B cell (primary cell): ENCODE results near the gene APBA2.

Source experiments
- CTCF ChIP-seq: fragments of 200-600 bp; IDR thresholded peaks from one replicate; pipeline ENCODE4 v1.8.0; 2022; ENCODE audit warnings: antibody characterized with exemption, mild to moderate bottlenecking
- EZH2 ChIP-seq: IDR thresholded peaks from 2 replicates; pipeline ENCODE4 v1.6.1; 2012; ENCODE audit warnings: borderline replicate concordance, low read depth, mild to moderate bottlenecking, moderate library complexity, low read length; ENCODE audit not compliant: insufficient read depth, poor library complexity, severe bottlenecking

- TF ChIP-seq CTCF = no peak
- no peak for TF ChIP-seq EZH2
Observed at GRCh38 chr15:28944286-28944685, 58.5 kb downstream of the APBA2 start.
